Lung (tissue), 12 donors: ENCODE results near the gene OSBPL3. TPM values are rescaled to one million over a fixed set of nuclear protein-coding genes. Genes with fewer than 3 reads are reported as not detected.

Source experiments
- ATAC-seq: fragments of 200-7000 bp; cut with Tn5 transposase; one replicate; pipeline ENCODE4 v1.9.1; 2020; ENCODE audit warnings: moderate number of reproducible peaks; ENCODE audit not compliant: insufficient read depth, low FRiP score
- DNase-seq, 3 donors: peaks; one replicate each; pipeline ENCODE4 v3.0.0-alpha.2; 2013 to 2017
- H3K27ac ChIP-seq, 2 donors: one replicate each; pipeline ENCODE4 v1.5.1; 2013; ENCODE audit warnings: mild to moderate bottlenecking in 2 of 2, moderate library complexity in 2 of 2, control low read depth in 1 of 2, inconsistent platforms in 1 of 2, low read depth in 1 of 2, low read length in 1 of 2
- H3K27me3 ChIP-seq, 3 donors: one replicate each; pipeline ENCODE4 v1.5.1; 2013; ENCODE audit warnings: low read length in 2 of 3; ENCODE audit not compliant: control insufficient read depth in 3 of 3, insufficient read depth in 3 of 3
- H3K36me3 ChIP-seq, 4 donors: one replicate each; pipeline ENCODE4 v1.5.1; 2013; ENCODE audit warnings: low read length in 4 of 4, mild to moderate bottlenecking in 1 of 4, moderate library complexity in 1 of 4; ENCODE audit not compliant: control insufficient read depth in 4 of 4, insufficient read depth in 4 of 4
- H3K4me1 ChIP-seq, 5 donors: one replicate each; pipeline ENCODE4 v1.5.1; 2013; ENCODE audit warnings: low read length in 5 of 5, mild to moderate bottlenecking in 2 of 5, moderate library complexity in 1 of 5; ENCODE audit not compliant: control insufficient read depth in 5 of 5, insufficient read depth in 5 of 5
- H3K4me3 ChIP-seq: one replicate; pipeline ENCODE4 v1.5.1; 2013; ENCODE audit warnings: mild to moderate bottlenecking, control low read depth, moderate library complexity
- H3K9ac ChIP-seq, 2 donors: one replicate each; pipeline ENCODE4 v1.5.1; 2013; ENCODE audit warnings: low read length in 2 of 2, control low read depth in 1 of 2; ENCODE audit not compliant: insufficient read depth in 1 of 2
- H3K9me3 ChIP-seq, 4 donors: one replicate each; pipeline ENCODE4 v1.5.1; 2013; ENCODE audit warnings: low read length in 3 of 4, mild to moderate bottlenecking in 1 of 4, moderate library complexity in 1 of 4; ENCODE audit not compliant: control insufficient read depth in 4 of 4, insufficient read depth in 3 of 4
- WGBS, 2 donors: extraction: QIAGEN DNeasy Blood & Tissue Kit; methylation state at CpG; one replicate each; pipeline ENCODE4 v1.1.7; 2013; 5-methylcytosine and 5-hydroxymethylcytosine counted together
- polyA plus RNA-seq, 2 donors: library from polyadenylated mRNA; stranded (reverse); fragments of 200-250 nt; gene quantifications; one replicate each; pipeline ENCODE4 v1.2.1, GENCODE V29; 2013
- total RNA-seq, 2 donors: library from RNA; depleted of rRNA in 1 of 2; stranded (reverse); fragments of >200 nt in 1 of 2; gene quantifications; one replicate each; pipeline ENCODE4 v1.2.1, GENCODE V29; 2014 to 2021
- TF ChIP-seq, protein P1 (sequence below): IDR thresholded peaks from 2 replicates; pipeline ENCODE4 v1.5.1; 2012; ENCODE audit warnings: mild to moderate bottlenecking; ENCODE audit errors: control extremely low read depth, extremely low read depth
- donor health status: control.
- donor health status: control.
- donor health status: Bipolar disorder and iron deficiency.
- donor health status: healthy.
- donor health status: DM: yes; HTN: yes; CAD: no.

OSBPL3 gene
- total and polyA plus RNA-seq, 4 donors: 8.6 to 32.0 (median 20.4) TPM

DNA sequence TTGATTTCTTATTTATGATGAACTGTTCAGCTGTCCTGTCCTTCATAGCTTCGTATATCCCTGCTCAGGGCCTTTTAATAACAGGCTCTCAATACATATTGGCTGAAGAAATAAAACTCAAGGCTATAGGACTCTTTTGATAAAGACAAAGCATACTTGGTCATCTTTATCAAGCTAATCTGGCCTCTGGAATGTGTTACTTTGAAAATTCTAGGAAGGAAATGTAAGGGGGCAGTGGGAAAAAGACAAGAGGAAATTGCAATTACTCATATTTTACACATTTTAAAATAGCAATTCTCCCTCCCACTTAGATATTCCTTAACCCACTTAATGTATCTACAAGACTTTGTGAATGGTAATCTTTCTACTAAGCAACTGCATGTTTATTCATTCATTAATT is 94.3 kb downstream of the OSBPL3 start:
- Histone ChIP-seq H3K4me3 (no peak overlapping the region), H3K27me3 (no peaks in the 10 kb centered on the region), H3K4me1 (peaks cover 0 to 8% (median 4%) of the 10 kb centered on the region in 5 donors), H3K9ac (no peak overlapping the region), H3K9me3 (no peaks in the 10 kb centered on the region), H3K27ac (no peak overlapping the region), H3K36me3 (no peaks in the 10 kb centered on the region)
- ATAC-seq (no peak), DNase-seq (no peak)
- TF ChIP-seq, protein P1, sequence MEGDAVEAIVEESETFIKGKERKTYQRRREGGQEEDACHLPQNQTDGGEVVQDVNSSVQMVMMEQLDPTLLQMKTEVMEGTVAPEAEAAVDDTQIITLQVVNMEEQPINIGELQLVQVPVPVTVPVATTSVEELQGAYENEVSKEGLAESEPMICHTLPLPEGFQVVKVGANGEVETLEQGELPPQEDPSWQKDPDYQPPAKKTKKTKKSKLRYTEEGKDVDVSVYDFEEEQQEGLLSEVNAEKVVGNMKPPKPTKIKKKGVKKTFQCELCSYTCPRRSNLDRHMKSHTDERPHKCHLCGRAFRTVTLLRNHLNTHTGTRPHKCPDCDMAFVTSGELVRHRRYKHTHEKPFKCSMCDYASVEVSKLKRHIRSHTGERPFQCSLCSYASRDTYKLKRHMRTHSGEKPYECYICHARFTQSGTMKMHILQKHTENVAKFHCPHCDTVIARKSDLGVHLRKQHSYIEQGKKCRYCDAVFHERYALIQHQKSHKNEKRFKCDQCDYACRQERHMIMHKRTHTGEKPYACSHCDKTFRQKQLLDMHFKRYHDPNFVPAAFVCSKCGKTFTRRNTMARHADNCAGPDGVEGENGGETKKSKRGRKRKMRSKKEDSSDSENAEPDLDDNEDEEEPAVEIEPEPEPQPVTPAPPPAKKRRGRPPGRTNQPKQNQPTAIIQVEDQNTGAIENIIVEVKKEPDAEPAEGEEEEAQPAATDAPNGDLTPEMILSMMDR: no peak
- 57 to 85% methylated on average over 1 of the region's 1 CpG for WGBS, 2 donors

- ATAC-seq (no peak), DNase-seq (no peak)
- Histone ChIP-seq H3K27me3 (no peaks in the 10 kb centered on the region), H3K4me1 (peaks cover 0 to 8% (median 4%) of the 10 kb centered on the region in 5 donors), H3K9me3 (no peaks in the 10 kb centered on the region), H3K9ac (no peak overlapping the region), H3K4me3 (no peak overlapping the region), H3K36me3 (no peaks in the 10 kb centered on the region), H3K27ac (no peak overlapping the region)
- TF ChIP-seq, protein P1: no peak
- 77 to 83% methylated on average over 2 of the region's 2 CpGs for WGBS, 2 donors
Measured at GRCh38 chr7:24885305-24885704, 94.7 kb downstream of the OSBPL3 start.

- TF ChIP-seq, protein P1: no peak
- Histone ChIP-seq H3K9ac (no peak overlapping the region), H3K9me3 (no peaks in the 10 kb centered on the region), H3K27ac (no peak overlapping the region), H3K36me3 (no peaks in the 10 kb centered on the region), H3K27me3 (no peaks in the 10 kb centered on the region), H3K4me3 (no peak overlapping the region), H3K4me1 (peaks cover 0 to 8% (median 4%) of the 10 kb centered on the region in 5 donors)
- DNase-seq: peak in 1 of 3 donors; percentile 12
- ATAC-seq: no peak
- 57 to 59% methylated on average over 6 of the region's 6 CpGs for WGBS, 2 donors
Measured at GRCh38 chr7:24884401-24884800, 95.6 kb downstream of the OSBPL3 start.

- 73 to 85% methylated on average over 1 of the region's 1 CpG for WGBS, 2 donors
Measured at GRCh38 chr7:24883622-24884013, 96.4 kb downstream of the OSBPL3 start.

More at GRCh38 chr7:24883622-24884013, 96.4 kb downstream of the OSBPL3 start:
- Histone ChIP-seq H3K9me3 (no peaks in the 10 kb centered on the region), H3K36me3 (no peaks in the 10 kb centered on the region), H3K4me3 (no peak overlapping the region), H3K4me1 (peaks cover 0 to 8% (median 3%) of the 10 kb centered on the region in 5 donors), H3K27me3 (no peaks in the 10 kb centered on the region), H3K9ac (no peak overlapping the region), H3K27ac (no peak overlapping the region)
- ATAC-seq: no peak
- DNase-seq: no peak
- TF ChIP-seq, protein P1: no peak
